GM18868 (cell line): Measurements from ENCODE around the gene ANP32B.
"Not testable (repeated sequence)": the region's sequence is repeated elsewhere in the genome, so short reads cannot be mapped to it uniquely, and the experiment has no call there.

Experiments
- ATAC-seq: cut with Tn5 transposase; IDR thresholded peaks from one replicate; pipeline ENCODE4 v1.9.1; 2021; ENCODE audit warnings: mild to moderate bottlenecking, moderate library complexity; ENCODE audit not compliant: unreplicated experiment

ANP32B gene

DNA sequence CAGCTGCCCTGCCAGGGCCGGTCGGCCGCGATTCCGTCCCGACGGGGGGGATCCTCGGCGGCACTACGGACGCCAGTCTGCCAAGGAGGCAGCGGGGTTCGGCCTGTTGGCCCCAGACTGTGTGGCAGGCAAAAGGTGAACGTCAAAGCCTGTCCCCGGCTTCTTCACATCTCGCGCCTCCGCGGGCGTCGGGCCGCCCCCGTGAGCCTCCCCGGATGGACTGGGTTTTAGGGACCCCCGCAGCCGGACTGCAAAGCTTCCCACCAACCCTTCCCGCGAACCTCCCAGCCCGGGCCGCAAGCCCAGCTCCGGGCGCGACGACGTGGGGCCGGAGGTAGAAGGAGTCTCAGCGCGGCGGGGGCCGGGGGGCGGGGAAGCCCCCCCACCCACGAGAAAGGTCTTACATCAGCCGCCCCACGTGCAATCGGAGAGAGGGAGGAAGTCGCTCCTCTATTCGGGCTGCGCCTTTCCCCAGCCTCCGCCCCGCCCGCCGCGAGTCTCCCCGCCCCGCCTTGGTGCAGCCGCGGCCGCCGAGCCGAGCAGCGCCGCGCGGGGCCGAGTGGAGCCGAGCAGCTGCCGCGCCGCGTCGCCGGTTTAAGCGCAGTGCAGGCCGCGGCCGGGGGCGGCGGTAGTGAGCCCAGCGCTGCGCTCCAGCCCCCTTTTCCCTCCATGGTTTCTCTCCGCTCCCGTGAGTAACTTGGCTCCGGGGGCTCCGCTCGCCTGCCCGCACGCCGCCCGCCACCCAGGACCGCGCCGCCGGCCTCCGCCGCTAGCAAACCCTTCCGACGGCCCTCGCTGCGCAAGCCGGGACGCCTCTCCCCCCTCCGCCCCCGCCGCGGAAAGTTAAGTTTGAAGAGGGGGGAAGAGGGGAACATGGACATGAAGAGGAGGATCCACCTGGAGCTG lies at the start of gene ANP32B:
TSS of gene ANP32B (plus strand) at position 659 of the 906 bp plus-strand sequence. CDS start at position 874, 215 bp downstream.
- peak; percentile 70 for ATAC-seq

DNA sequence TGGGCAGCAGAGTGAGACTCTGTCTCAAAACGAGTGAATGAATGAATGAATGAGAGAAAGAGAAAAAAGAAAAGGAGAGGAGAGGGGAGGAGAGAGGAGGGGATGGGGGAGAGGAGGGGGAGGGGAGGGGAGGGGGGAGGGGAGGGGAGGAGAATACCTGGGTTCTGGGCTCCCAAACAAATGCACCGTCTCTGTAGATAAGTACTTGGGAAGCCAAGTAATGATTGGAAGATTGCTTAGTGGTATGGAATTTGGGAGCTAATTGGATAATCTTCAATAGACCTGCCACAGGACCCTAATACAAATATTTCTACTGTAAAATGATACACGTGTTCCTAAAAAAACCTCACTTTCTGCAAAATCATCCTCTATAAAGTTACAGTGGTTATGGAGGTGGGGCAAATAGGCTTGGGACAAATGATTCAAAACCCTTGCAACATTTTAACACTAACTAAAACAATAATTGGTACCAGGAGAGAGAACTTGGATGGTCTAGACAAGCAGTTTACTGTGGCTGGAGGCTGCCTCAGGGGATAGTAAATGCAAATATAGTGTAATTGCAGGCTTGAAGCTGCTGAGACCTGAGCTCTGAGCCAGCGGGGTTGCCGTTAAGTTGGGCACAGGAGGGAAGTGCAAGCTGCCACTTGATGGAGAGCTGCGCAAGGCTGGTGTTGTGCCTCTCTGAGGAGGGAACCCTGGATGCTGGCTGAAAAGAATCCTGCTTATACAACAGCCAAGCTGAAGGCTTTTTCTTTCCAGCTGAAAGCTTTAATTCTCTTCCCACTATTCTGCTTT lies 48.6 kb upstream of the ANP32B start:
- no peak for ATAC-seq

DNA sequence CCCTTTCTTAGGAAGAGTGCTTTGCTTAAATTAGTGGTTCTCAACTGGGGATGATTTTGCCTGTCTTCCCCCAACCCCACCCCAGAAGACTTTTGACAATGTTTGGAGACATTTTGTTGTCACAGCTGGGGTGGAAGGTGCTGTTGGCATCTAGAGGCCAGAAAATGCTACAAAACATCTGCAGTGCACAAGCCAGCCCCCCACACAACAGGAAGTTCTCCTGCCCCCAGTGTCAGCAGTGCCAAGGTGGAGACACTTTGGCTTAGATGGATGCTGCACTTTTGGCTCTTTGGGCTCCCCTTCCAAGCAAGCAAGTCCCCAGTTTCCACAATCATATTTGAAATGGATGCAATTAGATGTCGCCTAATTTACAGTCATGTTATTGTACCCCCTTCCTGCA lies 47.9 kb upstream of the ANP32B start:
- ATAC-seq, result no peak

DNA sequence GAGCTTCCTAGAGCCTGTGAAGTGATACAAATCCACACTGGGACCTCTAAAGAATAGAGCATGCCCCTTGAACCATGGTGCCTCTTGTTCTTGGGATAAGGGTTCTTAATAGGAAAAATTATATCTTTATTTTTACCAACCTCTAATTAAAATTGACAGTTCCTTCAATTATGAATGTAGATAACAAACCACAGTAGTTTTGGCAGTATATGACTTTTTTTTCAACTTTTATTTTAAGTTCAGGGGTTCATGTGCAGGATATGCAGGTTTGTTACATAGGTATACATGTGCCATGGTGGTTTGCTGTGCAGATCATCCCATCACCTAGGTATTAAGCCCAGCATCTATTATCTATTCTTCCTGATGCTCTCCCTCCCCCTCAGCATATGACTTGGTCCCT lies 46.1 kb upstream of the ANP32B start:
- no peak for ATAC-seq

DNA sequence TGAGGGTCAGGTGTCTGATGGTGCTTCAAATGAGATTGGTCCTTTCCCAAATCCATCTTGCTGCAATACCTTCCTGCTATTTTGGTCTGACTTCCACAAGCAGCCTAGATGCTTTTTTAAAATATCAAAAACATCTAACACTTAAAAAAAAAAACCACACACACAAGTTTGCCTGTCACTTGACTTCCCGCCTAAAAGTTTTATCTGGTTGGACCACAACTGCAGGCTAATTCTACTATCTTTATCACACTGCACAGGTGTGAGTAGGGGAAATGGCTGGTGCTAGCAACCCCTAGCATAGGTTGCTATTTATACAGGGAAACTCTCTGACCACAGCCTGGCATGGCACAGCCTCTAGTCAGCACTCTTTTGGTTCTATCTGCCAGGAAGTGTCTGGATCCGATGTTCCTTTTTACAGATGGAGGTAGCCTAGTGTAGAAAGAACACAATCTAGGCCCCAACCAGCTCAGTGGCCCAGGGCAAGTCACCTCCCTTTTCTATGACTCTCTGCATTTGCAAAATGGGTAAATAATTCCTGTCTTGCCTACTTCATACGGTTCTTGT lies 45.0 kb upstream of the ANP32B start, which contains the start of gene HEMGN:
TSS of gene HEMGN (minus strand) at position 92 of the 564 bp plus-strand sequence. CDS start at position 56, 36 bp downstream.
- ATAC-seq, result peak; percentile 62

DNA sequence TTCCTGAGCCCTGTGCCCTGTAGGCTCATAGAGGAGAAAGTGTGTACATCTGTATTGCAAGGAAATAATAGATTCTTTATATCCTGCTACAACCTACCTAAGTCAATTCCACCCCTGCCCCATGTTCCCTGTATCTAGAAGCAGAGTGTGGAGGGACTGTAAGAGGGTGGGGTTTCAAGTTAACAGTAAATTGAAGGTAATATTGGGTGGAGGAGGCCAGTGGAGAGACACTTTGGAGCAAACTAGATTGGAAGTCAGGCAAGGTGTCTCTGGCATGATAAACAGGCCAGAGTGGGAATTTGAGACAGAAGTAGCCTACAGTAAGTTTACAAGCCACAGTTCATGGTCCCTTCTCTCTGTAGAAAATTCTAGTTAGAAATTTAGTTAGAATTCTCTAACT lies 42.9 kb upstream of the ANP32B start:
- ATAC-seq, result no peak

DNA sequence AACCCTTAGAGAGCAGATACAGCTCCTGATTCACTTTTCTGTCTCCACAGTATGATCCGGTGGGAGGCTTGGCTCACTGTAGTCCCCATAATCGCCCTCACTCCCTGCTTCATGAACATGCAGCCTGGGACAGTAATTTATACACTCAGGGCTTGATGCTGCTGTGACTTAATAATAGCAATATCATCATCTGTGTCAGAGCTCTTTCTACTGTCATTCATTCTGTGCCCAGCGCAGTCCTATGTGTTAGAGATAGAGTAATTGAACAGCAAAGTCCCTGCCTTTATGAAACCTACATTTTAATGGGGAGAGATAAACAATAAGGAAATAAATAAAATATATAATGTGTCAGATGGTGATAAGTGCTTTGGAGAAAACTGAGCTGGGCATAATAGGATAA lies 42.4 kb upstream of the ANP32B start:
- no peak for ATAC-seq

DNA sequence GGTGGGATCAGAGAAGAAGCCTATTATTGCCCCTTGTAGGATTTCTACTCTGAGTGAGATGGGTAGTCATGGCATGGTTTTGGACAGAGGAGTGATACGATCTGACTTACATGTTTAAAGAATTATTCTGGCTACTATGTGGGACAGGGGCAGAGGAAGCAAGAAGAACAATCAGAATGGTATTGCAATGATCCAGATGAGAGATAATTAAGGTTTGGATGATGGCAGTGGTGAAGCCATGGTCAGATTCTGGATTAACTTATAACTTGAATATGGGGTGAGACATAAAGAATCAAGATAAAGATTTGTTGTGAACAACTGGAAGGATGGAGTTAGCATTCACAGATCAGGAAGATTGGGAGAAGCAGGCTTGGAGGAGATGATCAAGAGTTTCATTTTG lies 41.8 kb upstream of the ANP32B start:
- ATAC-seq, result no peak

DNA sequence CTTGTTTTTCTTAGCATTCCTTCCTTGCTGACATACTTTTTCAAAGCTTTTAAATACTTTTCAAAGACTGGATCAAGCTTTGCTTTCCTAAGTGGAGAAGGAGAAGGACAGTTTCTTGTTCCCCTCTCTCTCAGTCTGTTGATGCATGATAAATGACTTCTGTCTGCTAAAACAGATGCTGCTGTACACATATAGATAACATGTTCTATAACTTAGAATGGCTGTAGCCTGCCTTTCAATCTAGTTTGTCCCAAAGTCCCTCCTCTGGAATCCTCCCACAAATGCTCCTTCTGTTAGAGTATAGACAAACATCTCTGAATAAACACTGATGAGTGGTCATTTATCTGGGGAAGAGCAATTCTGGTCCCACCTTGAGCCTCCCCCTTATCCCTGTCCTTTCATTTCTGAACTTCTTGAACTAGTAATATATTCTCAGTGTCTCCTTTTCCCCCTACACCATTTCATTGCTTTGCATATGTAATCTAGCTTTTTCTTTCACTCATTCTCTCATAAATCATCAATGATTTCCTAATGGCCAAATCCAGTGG lies 39.8 kb upstream of the ANP32B start:
- ATAC-seq, result no peak

DNA sequence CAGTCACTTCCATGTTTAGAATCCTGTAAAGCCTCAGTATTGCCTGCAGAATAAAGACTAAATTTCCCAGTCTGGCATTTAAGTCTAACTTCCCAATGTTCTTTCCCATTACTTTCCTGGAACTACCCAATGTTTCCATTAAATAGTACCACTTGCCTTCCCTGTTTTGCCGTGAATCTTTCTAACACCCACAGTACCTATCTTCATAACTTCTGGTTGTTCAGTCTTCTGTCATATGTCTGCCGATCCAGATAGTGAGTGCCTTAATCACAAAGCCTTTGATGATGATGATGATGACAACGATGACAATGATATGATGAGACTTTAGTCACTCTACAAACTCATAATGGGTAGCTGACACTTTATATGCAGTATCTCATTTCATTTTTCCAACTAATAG lies 38.5 kb upstream of the ANP32B start:
- ATAC-seq, result no peak

DNA sequence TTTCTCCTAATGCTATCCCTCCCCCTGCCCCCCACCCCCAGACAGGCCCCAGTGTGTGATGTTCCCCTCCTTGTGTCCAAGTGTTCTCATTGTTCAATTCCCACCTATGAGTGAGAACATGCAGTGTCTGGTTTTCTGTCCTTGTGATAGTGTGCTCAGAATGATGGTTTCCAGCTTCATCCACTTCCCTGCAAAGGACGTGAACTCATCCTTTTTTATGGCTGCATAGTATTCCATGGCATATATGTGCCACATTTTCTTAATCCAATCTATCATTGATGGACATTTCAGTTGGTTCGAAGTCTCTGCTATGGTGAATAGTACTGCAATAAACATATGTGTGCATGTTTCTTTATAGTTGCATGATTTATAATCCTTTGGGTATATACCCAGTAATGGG lies 37.7 kb upstream of the ANP32B start:
- not testable (repeated sequence) for ATAC-seq

DNA sequence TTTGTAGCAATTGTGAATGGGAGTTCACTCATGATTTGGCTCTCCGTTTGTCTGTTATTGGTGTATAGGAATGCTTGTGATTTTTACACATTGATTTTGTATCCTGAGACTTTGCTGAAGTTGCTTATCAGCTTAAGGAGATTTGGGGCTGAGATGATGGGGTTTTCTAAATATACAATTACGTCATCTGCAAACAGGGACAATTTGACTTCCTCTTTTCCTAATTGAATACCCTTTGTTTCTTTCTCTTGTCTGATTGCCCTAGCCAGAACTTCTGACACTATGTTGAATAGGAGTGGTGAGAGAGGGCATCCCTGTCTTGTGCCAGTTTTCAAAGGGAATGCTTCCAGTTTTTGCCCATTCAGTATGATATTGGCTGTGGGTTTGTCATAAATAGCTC lies 36.0 kb upstream of the ANP32B start:
- ATAC-seq, result not testable (repeated sequence)

DNA sequence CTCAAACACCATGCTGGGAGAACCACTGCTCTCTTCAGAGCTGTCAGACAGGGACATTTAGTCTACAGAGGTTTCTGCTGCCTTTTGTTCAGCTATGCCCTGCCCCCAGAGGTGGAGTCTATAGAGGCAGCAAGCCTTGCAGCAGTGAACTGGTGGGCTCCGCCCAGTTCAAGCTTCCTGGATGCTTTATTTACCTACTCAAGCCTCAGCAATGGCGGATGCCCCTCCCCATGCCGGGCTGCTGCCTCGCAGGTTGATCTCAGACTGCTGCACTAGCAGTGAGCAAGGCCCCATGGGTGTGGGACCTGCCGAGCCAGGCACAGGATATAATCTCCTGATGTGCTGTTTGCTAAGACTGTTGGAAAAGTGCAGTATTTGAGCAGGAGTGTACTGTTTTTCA lies 32.3 kb upstream of the ANP32B start:
- not testable (repeated sequence) for ATAC-seq

DNA sequence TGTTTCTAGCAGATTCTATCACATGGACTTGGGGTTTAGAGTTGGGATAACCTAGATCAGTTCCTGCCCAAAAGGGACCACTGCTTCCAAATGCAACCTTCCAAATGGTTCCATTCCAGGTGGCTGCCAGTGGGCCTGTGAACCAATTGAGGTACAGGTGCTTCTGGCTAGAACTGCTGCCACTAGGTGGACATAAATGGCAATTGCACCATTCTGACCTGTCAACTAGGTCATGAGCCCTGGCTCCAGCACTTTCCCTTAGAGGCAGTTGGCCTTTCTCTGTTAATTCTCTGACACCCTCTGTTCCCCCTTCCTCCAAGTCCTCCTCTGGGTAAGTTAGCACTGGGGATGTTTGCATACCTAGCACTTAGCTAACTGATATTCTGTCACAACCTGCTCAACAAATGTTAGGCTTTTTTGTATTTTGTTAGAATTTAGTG lies 28.6 kb upstream of the ANP32B start:
- no peak for ATAC-seq

DNA sequence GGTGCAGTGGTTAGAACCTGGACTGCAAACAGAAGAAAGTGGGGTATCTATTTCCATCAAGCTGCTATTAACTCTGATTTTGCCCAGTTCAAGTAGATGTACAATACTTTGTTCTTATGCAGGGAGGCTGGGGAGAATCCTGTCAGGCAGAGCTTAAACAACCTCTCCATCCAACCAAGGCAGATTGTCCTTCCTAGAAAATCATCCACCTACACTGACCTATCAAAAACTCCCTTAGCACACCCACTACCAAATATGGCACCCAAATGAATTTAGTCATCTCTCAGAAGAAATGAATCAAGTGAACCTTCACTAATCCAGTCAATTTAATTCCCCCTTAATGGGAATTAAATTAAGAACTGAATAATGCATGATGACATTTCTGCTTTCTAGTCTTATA lies 26.8 kb upstream of the ANP32B start:
- no peak for ATAC-seq

DNA sequence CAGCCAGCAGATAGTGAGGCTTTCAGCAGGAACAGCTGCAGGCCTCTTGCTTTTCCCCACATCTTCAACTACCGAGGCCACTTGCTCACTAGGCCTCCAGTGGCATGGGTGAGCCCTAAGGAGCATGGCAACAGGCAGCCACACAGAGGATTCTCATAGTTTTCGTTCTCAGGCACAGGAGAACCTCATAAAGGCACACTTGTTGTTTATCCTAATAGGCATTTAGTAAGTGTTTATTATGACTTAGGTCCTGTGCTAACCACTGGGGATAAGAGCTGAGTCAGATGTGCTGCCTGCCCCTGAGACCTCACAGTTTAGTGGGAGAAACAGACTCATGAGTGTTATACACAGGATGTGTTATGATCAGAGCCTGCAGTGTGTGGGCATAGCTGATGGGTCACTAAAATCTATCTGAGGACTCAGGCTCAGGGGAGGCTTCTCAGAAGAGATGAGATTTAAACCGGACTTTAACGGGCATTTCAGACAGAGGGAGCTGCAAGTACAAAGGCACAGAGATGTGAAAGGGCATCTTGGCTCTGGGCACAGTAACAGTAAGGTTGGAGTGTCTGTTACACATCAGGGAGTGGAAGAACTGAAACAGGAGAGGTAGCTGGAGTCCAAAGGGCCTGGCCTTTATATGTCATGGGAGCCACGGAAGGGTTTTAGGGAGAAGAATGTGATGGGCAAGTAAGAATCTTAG lies 24.2 kb upstream of the ANP32B start:
- ATAC-seq, result no peak

DNA sequence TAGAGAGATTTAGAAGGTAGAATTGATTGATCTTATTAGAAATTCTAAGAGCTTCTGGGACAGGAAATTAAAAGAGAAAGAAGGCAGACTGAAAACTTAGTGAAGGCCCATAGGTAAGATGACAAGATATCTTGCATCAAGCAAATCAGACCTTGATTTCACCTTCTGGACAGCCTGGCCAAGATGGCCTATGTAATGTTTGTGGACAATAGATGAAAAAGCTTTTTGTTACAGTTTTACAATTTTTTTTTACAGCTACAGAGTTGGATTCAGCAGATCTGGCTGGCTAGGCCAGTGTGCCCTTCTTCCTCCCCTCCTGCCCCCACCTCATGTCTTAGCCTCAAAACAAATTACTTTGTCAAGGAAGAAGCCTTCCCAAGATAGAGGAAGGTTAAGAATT lies 23.6 kb upstream of the ANP32B start:
- ATAC-seq, result no peak

DNA sequence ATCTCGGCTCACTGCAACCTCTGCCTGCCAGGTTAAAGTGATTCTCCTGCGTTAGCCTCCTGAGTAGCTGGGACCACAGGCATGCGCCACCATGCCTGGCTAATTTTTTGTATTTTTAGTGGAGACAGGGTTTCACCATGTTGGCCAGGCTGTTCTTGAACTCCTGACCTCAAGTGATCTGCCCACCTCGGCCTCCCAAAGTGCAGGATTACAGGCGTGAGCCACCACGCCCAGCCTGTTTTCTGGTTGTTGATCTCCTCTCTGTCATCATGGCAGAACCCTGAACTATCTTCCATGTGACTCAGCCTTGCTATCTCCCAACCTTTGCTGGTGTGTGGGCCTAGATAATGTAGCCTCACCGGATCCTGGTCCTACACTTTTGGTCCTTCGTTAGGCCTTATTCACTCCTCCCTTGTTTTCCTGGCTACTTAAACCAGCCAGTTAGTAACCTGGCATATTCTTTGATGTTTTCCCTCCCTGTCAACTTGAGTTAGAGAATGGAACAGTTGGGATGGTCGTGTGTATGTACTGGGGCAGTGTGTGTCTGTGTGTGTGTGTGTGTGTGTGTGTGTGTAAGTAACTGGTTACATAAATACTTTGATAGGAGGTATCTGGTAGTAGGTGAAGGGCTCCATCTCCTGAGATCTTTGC lies 22.3 kb upstream of the ANP32B start:
- not testable (repeated sequence) for ATAC-seq

DNA sequence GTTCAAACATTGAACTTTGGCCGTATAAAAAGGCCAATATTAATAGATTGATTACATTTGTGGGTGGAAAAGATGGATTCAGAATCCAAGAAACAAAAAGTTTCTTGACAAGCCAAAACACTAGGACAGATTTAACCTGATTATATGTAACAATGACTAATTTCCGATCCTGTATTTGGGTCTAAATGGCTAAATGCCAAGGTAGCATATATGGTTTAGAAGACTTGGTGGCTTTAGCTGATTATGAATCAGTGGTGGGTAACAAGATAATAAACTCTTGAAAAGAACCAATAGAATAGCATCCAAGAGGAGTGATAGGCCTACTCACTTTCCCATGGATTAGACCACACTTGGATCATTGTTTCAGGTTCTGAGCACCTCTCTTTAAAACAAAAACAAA lies 21.8 kb upstream of the ANP32B start:
- ATAC-seq, result no peak

DNA sequence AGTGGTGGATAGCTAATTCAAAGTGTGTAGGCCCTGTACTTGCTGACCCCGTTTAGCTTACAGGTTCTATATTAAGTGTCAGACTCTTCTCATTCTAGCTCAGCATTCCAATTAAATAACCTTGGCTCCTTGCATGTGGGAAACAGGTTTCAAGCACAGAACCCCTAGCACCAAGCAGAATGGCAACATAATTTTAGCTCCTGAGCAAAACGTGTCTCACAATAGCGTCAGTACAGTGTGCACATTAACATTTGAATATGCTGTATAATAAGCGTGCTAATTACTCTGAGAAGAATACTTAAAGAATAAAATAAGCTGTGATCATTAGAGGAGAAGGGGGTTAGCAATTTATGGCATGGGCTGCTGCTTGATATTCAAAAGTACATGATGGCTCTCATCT lies 21.0 kb upstream of the ANP32B start:
- ATAC-seq, result no peak
